ENCODE data around the gene PRPF38A. TPM values are rescaled to one million over a fixed set of nuclear protein-coding genes. Genes with fewer than 3 reads are reported as not detected.

The PRPF38A gene
- total and polyA plus RNA-seq, 7 donors, result 7.1 to 25.6 (median 16.2) TPM

DNA sequence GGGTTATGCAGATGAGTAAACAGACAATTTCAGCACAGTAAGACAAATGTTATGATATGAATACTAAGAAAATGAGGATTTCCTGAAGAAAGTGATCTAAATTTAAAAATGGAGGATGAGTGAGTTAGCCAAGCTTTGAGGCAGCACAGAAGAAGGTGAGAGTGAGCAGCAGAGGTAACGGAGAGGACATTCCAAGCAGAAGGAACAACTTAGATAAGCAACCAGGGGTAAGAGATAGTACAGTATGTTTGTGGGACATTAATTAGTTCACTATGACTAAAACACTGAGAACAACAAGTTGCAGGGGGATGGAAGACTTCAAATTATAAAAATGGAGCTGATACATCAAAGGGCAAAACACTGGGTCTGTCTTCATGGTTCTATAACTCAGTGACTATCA is 22.8 kb downstream of the PRPF38A start:
- DNase-seq (no peak), ATAC-seq (no peak)
- no peak for TF ChIP-seq CTCF (IDR thresholded peaks at IDR 0.05)
- intact Hi-C loops (cut with DNase I), result no loop called here
- Histone ChIP-seq H3K36me3 (ENCODE audit: insufficient read depth in 1 of 2, low read depth in 1 of 2) (peaks cover 5 to 98% of the 10 kb centered on the region in 2 donors), H3K9me3 (no peaks in the 10 kb centered on the region), H3K4me1 (no peaks in the 10 kb centered on the region), H3K4me3 (no peak overlapping the region), H3K27me3 (ENCODE audit: insufficient read depth in 3 of 3, low read length in 2 of 3) (no peaks in the 10 kb centered on the region), H3K27ac (no peak overlapping the region)
- 96 to 97% (median 97%) methylated on average over 1 of the region's 1 CpG for WGBS, 3 donors

DNA sequence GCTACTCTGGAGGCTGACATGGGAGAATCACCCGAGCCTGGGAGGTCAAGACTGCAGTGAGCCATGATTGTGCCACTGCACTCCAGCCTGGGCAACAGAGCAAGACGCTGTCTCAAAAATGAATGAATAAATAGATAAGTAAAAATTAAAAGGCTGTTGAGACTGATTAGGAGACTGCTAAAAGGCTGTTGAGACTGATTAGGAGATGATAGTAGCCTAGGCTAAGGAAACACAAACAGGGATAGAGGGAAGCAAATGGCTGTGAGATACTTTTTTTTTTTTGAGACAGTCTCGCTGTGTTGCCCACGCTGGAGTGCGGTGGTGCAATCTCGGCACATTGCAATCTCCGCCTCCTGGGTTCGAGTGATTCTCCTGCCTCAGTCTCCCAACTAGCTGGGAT is 28.4 kb downstream of the PRPF38A start:
- no peak for TF ChIP-seq CTCF (IDR thresholded peaks at IDR 0.05)
- intact Hi-C loops (cut with DNase I), result no loop called here
- H3K9me3 ChIP-seq, result no peaks in the 10 kb centered on the region
- ATAC-seq (no peak), DNase-seq (no peak)
- H3K27me3 ChIP-seq (ENCODE audit: insufficient read depth in 3 of 3, low read length in 2 of 3), result no peaks in the 10 kb centered on the region
- H3K4me3 ChIP-seq, result no peak overlapping the region
- H3K36me3 ChIP-seq (ENCODE audit: insufficient read depth in 1 of 2, low read depth in 1 of 2), result peaks cover 8 to 100% of the 10 kb centered on the region in 2 donors
- 93 to 98% (median 96%) methylated on average over 8 of the region's 8 CpGs for WGBS, 3 donors
- H3K27ac ChIP-seq, result no peak overlapping the region
- no peaks in the 10 kb centered on the region for H3K4me1 ChIP-seq

- WGBS, 3 donors, result 94 to 100% (median 94%) methylated on average over 1 of the region's 1 CpG
- H3K27ac ChIP-seq, result no peak overlapping the region
- no peaks in the 10 kb centered on the region for H3K4me1 ChIP-seq
- no peak for TF ChIP-seq CTCF (IDR thresholded peaks at IDR 0.05)
- H3K4me3 ChIP-seq, result no peak overlapping the region
- peaks cover 10 to 100% of the 10 kb centered on the region in 2 donors for H3K36me3 ChIP-seq (ENCODE audit: insufficient read depth in 1 of 2, low read depth in 1 of 2)
- ATAC-seq (no peak), DNase-seq (no peak)
- no peaks in the 10 kb centered on the region for H3K27me3 ChIP-seq (ENCODE audit: insufficient read depth in 3 of 3, low read length in 2 of 3)
- H3K9me3 ChIP-seq, result no peaks in the 10 kb centered on the region
- intact Hi-C loops (cut with DNase I), result no loop called here
Measured at GRCh38 chr1:52435211-52435610, 30.8 kb downstream of the PRPF38A start.

DNA sequence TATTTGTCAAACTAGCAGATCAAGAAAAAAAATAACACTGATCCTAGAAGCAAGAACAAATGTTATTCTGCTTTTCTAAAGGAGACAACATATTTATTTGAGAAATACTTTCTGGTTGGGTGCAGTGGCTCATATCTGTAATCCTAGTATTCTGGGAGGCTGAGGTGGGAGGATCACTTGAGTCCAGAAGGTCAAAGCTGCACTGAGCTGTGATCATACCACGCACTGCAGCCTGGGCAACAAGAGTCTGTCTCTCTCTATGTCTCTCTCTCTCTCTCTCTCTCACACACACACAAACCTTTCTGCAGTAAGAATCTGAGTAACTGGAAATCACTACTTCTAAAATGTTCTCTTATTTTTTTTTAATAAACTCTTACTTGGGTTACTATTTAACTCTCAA is 31.2 kb downstream of the PRPF38A start:
- Histone ChIP-seq H3K4me3 (no peak overlapping the region), H3K36me3 (ENCODE audit: insufficient read depth in 1 of 2, low read depth in 1 of 2) (peaks cover 10 to 100% of the 10 kb centered on the region in 2 donors), H3K9me3 (no peaks in the 10 kb centered on the region), H3K27me3 (ENCODE audit: insufficient read depth in 3 of 3, low read length in 2 of 3) (no peaks in the 10 kb centered on the region), H3K27ac (no peak overlapping the region), H3K4me1 (no peaks in the 10 kb centered on the region)
- ATAC-seq, result no peak
- intact Hi-C loops (cut with DNase I), result no loop called here
- DNase-seq, result no peak
- no peak for TF ChIP-seq CTCF (IDR thresholded peaks at IDR 0.05)
- 96 to 100% (median 100%) methylated on average over 1 of the region's 1 CpG for WGBS, 3 donors

- H3K4me1 ChIP-seq, result no peaks in the 10 kb centered on the region
- DNase-seq (no peak), ATAC-seq (no peak)
- no peaks in the 10 kb centered on the region for H3K27me3 ChIP-seq (ENCODE audit: insufficient read depth in 3 of 3, low read length in 2 of 3)
- no peaks in the 10 kb centered on the region for H3K9me3 ChIP-seq
- no peak overlapping the region for H3K27ac ChIP-seq
- H3K36me3 ChIP-seq (ENCODE audit: insufficient read depth in 1 of 2, low read depth in 1 of 2), result peaks cover 10 to 99% of the 10 kb centered on the region in 2 donors
- TF ChIP-seq CTCF (IDR thresholded peaks at IDR 0.05), result no peak
- WGBS, 3 donors, result 79 to 85% (median 82%) methylated on average over 7 of the region's 7 CpGs
- intact Hi-C loops (cut with DNase I), result no loop called here
- no peak overlapping the region for H3K4me3 ChIP-seq
Measured at GRCh38 chr1:52436817-52437216, 32.4 kb downstream of the PRPF38A start.
